ENCODE measurements around the gene TTC21A.
"Not testable (repeated sequence)": the region's sequence is repeated elsewhere in the genome, so short reads cannot be mapped to it uniquely, and the experiment has no call there.

The TTC21A gene

GRCh38 chr3:39154280-39155021, 47.0 kb downstream of the TTC21A start:
- no peak for DNase-seq

- DNase-seq: no peak
These were observed 48.9 kb downstream of the TTC21A start for GRCh38 chr3:39156421-39156820.

GRCh38 chr3:39157359-39157758, 49.9 kb downstream of the TTC21A start:
- no peak for DNase-seq

GRCh38 chr3:39158148-39158715, 50.8 kb downstream of the TTC21A start:
- no peak for DNase-seq

GRCh38 chr3:39164414-39164813, 56.9 kb downstream of the TTC21A start:
- no peak for DNase-seq

- no peak for DNase-seq
These were observed 58.0 kb downstream of the TTC21A start for GRCh38 chr3:39165518-39165917.

GRCh38 chr3:39166134-39166710, 58.7 kb downstream of the TTC21A start:
- peak; percentile 28 to 59 (median 49) for DNase-seq

GRCh38 chr3:39166932-39167532, 59.6 kb downstream of the TTC21A start:
- peak; percentile 84 to 95 (median 92) for DNase-seq

- no peak for DNase-seq
These were observed 60.8 kb downstream of the TTC21A start for GRCh38 chr3:39168156-39168780.

GRCh38 chr3:39169712-39170111, 62.2 kb downstream of the TTC21A start:
- DNase-seq: no peak

- no peak for DNase-seq
These were observed 63.0 kb downstream of the TTC21A start for GRCh38 chr3:39170461-39170860.

GRCh38 chr3:39170877-39171276, 63.4 kb downstream of the TTC21A start:
- DNase-seq: not testable (repeated sequence)

GRCh38 chr3:39171860-39172259, 64.4 kb downstream of the TTC21A start:
- DNase-seq: no peak

- no peak for DNase-seq
These were observed 66.0 kb downstream of the TTC21A start for GRCh38 chr3:39173318-39174125.

- DNase-seq: no peak
These were observed 68.7 kb downstream of the TTC21A start for GRCh38 chr3:39176025-39176714.

- DNase-seq: peak; percentile 84 to 92 (median 90)
These were observed 70.3 kb downstream of the TTC21A start for GRCh38 chr3:39177708-39178332.

GRCh38 chr3:39178553-39178952, 71.1 kb downstream of the TTC21A start:
- no peak for DNase-seq

GRCh38 chr3:39180183-39180545, 72.7 kb downstream of the TTC21A start:
- DNase-seq: no peak

- peak; percentile 43 to 65 (median 52) for DNase-seq
These were observed 73.3 kb downstream of the TTC21A start for GRCh38 chr3:39180546-39181346.
